GM19351 (cell line): ENCODE measurements around the gene ABL2.

Experiments
- ATAC-seq: cut with Tn5 transposase; IDR thresholded peaks from one replicate; pipeline ENCODE4 v1.9.1; 2021; ENCODE audit warnings: mild to moderate bottlenecking, moderate library complexity; ENCODE audit not compliant: unreplicated experiment

ABL2 gene

GRCh38 chr1:179058487-179059483 lies 170.7 kb downstream of the ABL2 start:
- ATAC-seq, result no peak

DNA sequence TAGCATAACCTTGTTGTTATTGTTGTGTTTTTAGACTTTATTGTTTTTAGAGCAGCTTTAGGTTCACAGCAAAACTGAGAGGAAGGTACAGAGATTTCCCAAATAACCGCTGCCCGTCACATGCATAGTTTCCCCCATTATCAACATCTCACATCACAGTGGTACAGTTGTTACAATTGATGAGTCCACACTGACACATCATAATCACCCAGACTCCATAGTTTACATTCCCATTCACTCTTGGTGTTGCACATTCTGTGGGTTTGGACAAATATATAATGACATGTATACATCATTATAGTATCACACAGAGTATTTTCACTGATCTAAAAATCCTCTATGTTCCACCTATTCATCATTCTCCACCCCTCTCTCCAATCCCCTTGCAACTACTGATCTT lies 173.5 kb downstream of the ABL2 start:
- no peak for ATAC-seq

DNA sequence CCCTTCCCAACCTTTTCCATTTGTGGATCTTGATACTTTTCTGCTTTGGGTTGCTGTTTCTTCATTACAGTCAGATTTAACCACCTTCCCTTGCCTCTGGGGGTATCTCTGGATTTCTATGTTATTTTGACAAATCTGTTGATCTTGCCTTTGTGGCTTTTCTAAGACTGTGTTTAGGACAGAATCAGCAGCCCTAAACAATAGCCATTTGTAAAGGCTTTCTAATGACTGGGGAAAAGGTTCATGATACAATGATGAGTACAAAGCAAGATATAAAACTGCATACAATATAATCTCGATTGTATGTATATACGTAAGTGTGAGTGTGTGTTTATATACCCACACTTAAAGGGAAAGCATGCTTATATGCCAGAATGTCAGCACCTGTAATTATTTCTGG lies 176.0 kb downstream of the ABL2 start:
- no peak for ATAC-seq

DNA sequence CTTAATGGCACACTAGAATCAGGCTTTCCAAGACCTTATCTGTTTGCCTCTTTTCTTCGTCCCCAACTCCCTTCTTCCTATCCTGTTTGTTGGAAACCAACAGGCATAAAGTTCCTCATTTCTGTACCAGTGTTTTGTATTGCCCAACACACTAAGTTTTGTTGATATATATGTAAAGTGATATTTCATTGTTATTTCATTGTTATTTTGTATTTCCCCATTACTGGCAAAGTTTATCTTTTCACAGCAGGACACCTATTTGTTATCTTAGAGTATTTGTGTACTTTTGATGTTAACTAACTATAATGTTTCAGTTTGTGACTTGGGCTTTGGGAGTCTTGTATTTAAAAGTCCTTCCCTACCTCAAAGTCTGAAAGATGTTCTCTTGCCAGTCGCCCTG lies 176.7 kb downstream of the ABL2 start:
- ATAC-seq, result no peak
